NB4 (cell line): ENCODE results near the gene DAGLB.
A peak's percentile ranks its signal among the peaks of the same experiment; 100 is the strongest.

ENCODE experiments used
- DNase-seq: peaks from one replicate; pipeline ENCODE4 v3.0.0; 2010; ENCODE audit warnings: low read depth
- H3K4me3 ChIP-seq: one replicate; pipeline ENCODE4 v1.5.1; 2011; ENCODE audit warnings: mild to moderate bottlenecking, low read depth, low read length, moderate library complexity
- MYC ChIP-seq: IDR thresholded peaks from 2 replicates; pipeline ENCODE4 v1.6.1; 2011; ENCODE audit warnings: low read depth, low read length
- POLR2A ChIP-seq: IDR thresholded peaks from 2 replicates; pipeline ENCODE4 v1.6.1; 2011; ENCODE audit warnings: mild to moderate bottlenecking; ENCODE audit not compliant: insufficient read length; ENCODE audit errors: extremely low read depth
- TF ChIP-seq, protein P1 (sequence below): IDR thresholded peaks from 2 replicates; pipeline ENCODE4 v1.6.1; 2011; ENCODE audit warnings: low read depth, low read length
- TF ChIP-seq, protein P2 (sequence below): IDR thresholded peaks from one replicate; pipeline ENCODE4 v1.5.1; 2012; ENCODE audit warnings: low read depth, low read length

Gene DAGLB

DNA sequence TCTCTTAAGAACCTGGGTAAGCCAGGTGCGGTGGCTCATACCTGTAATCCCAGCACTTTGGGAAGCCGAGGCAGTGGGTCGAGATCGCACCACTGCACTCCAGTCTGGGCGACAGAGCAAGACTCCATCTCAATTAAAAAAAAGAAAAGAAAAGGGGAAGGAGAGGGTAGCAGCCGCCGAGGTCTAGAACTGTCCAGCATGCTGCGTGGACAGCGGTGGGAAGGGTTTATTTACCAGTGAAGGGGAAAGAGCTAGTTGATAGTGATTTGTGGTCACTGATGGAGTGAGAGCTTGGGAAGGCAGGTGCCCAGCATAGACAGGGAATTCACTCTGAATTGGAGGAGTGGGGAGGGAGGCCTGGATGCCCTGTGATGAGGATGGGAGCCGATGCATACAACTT is 43.4 kb upstream of the DAGLB start:
- H3K4me3 ChIP-seq, result no peak overlapping the region
- TF ChIP-seq POLR2A (no peak), MYC (no peak)
- TF ChIP-seq, protein P1, sequence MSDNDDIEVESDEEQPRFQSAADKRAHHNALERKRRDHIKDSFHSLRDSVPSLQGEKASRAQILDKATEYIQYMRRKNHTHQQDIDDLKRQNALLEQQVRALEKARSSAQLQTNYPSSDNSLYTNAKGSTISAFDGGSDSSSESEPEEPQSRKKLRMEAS, result no peak
- TF ChIP-seq, protein P2, sequence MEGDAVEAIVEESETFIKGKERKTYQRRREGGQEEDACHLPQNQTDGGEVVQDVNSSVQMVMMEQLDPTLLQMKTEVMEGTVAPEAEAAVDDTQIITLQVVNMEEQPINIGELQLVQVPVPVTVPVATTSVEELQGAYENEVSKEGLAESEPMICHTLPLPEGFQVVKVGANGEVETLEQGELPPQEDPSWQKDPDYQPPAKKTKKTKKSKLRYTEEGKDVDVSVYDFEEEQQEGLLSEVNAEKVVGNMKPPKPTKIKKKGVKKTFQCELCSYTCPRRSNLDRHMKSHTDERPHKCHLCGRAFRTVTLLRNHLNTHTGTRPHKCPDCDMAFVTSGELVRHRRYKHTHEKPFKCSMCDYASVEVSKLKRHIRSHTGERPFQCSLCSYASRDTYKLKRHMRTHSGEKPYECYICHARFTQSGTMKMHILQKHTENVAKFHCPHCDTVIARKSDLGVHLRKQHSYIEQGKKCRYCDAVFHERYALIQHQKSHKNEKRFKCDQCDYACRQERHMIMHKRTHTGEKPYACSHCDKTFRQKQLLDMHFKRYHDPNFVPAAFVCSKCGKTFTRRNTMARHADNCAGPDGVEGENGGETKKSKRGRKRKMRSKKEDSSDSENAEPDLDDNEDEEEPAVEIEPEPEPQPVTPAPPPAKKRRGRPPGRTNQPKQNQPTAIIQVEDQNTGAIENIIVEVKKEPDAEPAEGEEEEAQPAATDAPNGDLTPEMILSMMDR, result no peak
- no peak for DNase-seq

DNA sequence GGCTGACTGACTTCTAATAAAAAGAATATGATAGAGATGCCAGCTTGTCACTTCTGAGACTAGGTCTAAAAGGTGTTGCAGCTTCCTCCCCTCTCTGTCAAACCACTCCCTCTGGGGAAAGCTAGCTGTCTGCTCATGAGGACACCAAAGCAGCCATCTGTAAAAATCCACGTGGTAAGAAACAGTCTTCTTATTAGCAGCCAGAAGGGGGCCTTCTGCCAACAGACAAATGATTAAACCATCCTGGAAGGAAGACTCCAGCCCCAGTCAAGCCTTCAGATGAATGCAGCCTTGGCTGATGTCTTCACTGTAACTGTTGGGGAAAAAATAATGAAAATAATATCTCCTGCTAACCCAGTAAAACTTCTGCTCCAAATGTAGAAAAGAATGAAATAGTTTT is 41.9 kb upstream of the DAGLB start:
- DNase-seq, result peak; percentile 58
- H3K4me3 ChIP-seq, result no peak overlapping the region
- TF ChIP-seq MYC, result peak; percentile 36; the same call in 1 of the 2 replicates
- TF ChIP-seq POLR2A, result no peak
- TF ChIP-seq, protein P1, result peak; percentile 67
- TF ChIP-seq, protein P2, result peak; percentile 30

DNA sequence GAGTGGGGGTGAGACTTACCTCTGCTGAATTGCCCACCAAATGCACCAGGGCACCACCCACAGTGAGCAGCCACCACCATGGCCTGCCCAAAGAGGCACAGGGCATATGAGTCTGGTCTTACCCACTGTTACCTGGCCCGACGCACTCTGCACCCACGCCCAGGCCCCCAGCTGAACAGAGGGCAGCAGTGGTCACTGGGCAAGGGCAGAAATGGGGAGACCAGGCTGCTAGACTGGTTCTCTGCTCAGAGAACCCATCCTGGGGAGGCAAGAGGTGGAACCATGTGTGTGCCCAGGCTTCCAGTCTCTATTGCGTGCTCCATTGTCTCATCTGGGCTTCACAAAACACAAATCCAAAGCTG is 39.4 kb upstream of the DAGLB start:
- no peak for DNase-seq
- TF ChIP-seq, protein P1, result no peak
- no peak for TF ChIP-seq MYC
- TF ChIP-seq POLR2A, result no peak
- TF ChIP-seq, protein P2, result no peak
- H3K4me3 ChIP-seq, result no peak overlapping the region

DNA sequence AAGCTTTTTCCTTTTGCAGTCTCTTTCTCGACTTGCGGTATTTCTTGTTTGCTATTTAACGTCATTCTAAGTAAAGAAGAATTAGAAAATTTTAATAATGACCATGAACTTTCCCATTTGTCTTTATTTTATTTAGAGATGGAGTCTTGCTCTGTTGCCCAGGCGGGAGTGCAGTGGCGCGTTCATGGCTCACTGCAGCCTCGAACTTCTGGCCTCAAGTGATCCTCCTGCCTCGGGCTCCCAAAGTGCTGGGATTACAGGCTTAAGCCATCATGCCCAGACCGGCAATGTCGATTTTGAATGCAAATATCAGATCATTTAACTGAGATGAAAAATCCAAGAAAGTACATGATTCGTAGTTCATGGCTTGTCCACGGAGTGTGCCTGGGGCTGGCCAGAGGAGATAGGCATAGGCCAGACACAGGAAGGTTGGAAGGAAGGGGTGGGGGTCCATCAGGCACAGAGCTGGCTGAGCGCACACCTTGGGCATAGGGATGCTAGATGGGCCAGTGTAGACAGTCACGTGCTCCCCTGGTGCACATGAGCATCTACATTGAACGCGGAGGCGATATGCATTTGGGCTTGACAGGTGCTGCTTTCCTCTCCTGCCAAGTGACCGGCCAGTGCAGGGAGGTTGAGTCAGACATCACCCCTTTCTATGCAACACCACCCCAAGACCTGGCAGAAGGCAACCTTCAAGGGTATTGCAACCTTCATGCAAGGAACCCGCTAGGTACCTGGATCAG is 38.9 kb upstream of the DAGLB start:
- H3K4me3 ChIP-seq, result no peak overlapping the region
- no peak for DNase-seq
- TF ChIP-seq, protein P1, result no peak
- TF ChIP-seq POLR2A (no peak), MYC (no peak)
- TF ChIP-seq, protein P2, result no peak

DNA sequence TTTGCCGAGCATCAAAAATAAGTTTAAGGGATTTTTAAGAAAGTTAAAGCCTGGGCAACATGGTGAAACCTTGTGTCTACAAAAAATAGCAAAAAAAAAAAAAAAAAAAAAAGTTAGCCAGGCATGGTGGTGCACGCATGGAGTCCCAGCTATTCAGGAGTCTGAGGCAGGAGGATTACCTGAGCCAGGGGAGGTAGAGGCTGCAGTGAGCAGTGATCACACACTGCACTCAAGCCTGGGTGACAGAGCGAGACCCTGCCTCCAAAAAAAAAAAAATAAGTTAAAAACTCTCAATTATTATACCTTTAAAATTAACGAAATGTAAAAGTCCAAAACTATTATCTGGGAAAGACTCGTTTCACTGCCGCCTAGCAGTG is 35.0 kb upstream of the DAGLB start:
- TF ChIP-seq, protein P2, result no peak
- TF ChIP-seq, protein P1, result no peak
- no peak for TF ChIP-seq MYC
- no peak for TF ChIP-seq POLR2A
- peak overlapping the region; percentile 92 for H3K4me3 ChIP-seq
- DNase-seq, result no peak
